ENCODE measurements around the gene LLCFC1. TPM values are rescaled to one million over a fixed set of nuclear protein-coding genes. Genes with fewer than 3 reads are reported as not detected.

LLCFC1 gene
- total and polyA plus RNA-seq, 10 donors, result 0.18 TPM; not detected in 9

DNA sequence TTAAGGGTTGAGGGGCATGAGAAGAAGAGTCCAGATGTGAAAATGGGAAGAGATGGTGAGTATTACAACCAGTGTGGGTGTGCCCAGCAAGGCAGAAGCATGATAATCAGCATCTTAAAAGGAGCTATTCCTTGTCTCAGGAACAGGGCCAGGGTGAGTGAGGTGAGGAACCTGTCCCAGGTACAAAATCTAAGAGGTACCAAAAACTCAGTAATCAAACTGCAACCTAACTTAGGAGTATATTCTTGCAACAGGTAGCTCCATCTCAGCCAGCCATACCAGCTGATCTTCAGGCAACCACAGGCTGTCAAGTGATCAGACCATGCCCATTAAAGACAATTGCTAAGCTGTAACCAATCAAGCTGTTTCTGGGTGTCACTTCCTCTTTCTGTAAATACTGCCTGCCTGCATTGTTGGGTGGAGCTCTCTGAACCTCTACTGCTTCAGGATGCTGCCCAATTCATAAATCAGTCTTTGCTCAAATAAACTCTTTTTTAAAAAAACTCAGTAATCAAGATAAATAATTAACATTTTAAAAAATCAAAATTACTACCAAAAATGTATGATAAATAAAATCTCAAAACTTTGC, 15.5 kb downstream of the LLCFC1 start:
- Histone ChIP-seq H3K4me1 (no peaks in the 10 kb centered on the region), H3K9me3 (peaks cover 3 to 26% (median 22%) of the 10 kb centered on the region in 8 donors), H3K36me3 (no peaks in the 10 kb centered on the region), H3K27ac (no peak overlapping the region), H3K27me3 (replicated peaks in 1 of 7) (peaks cover 0 to 12% (median 0%) of the 10 kb centered on the region in 7 donors), H3K4me3 (no peak overlapping the region)
- DNase-seq, result no peak
- intact Hi-C loops (cut with DNase I; ENCODE audit: low total_unique reads), result no loop called here
- TF ChIP-seq POLR2AphosphoS5 (IDR thresholded peaks at IDR 0.05) (no peak), POLR2A (IDR thresholded peaks at IDR 0.05) (no peak)
- TF ChIP-seq, protein P1, sequence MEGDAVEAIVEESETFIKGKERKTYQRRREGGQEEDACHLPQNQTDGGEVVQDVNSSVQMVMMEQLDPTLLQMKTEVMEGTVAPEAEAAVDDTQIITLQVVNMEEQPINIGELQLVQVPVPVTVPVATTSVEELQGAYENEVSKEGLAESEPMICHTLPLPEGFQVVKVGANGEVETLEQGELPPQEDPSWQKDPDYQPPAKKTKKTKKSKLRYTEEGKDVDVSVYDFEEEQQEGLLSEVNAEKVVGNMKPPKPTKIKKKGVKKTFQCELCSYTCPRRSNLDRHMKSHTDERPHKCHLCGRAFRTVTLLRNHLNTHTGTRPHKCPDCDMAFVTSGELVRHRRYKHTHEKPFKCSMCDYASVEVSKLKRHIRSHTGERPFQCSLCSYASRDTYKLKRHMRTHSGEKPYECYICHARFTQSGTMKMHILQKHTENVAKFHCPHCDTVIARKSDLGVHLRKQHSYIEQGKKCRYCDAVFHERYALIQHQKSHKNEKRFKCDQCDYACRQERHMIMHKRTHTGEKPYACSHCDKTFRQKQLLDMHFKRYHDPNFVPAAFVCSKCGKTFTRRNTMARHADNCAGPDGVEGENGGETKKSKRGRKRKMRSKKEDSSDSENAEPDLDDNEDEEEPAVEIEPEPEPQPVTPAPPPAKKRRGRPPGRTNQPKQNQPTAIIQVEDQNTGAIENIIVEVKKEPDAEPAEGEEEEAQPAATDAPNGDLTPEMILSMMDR (IDR thresholded peaks at IDR 0.05 in 8 of 11, conservative IDR thresholded peaks at IDR 0.05 in 3 of 11), result no peak

DNA sequence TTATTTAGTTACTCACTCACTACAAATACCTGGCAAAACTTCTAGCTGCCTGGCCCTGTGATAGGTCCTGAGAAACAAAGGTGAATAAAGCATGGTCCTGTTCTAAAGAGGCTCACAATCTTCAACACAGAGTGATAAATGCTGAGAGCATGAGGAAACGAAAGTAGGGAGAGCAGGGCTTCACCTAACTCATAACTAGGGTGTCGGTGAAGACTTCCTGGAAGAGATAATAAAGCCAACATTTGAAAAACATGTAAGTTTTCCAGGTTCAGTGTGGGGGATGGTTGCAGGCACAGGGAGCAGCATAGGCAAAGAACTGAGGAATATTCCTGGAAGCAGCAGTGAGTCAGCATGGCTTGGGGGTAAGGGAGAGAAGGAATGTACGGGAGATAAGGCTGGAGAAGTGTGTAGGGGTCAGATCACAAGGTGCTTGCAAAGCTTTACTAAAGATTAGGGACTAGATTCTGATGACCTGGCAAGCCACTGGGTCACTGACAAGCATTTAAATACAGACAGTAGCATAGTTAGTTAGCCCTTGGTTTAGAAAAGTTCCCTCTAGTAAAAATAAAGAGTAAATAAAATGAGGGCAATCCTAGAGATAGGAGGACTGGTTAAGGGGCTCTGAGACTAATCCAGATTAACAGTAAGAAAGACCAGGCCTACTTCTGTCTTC, 17.8 kb downstream of the LLCFC1 start:
- no peak for DNase-seq
- intact Hi-C loops (cut with DNase I; ENCODE audit: low total_unique reads), result no loop called here
- TF ChIP-seq POLR2AphosphoS5 (IDR thresholded peaks at IDR 0.05), result no peak
- TF ChIP-seq, protein P1 (IDR thresholded peaks at IDR 0.05 in 8 of 11, conservative IDR thresholded peaks at IDR 0.05 in 3 of 11), result no peak
- TF ChIP-seq POLR2A (IDR thresholded peaks at IDR 0.05), result no peak
- Histone ChIP-seq H3K27me3 (replicated peaks in 1 of 7) (peaks cover 0 to 9% (median 0%) of the 10 kb centered on the region in 7 donors), H3K9me3 (peaks cover 3 to 26% (median 22%) of the 10 kb centered on the region in 8 donors), H3K4me3 (no peak overlapping the region), H3K36me3 (no peaks in the 10 kb centered on the region), H3K4me1 (no peaks in the 10 kb centered on the region), H3K27ac (no peak overlapping the region)
- 64 to 78% (median 71%) methylated on average over 3 of the region's 3 CpGs for WGBS, 5 donors

DNA sequence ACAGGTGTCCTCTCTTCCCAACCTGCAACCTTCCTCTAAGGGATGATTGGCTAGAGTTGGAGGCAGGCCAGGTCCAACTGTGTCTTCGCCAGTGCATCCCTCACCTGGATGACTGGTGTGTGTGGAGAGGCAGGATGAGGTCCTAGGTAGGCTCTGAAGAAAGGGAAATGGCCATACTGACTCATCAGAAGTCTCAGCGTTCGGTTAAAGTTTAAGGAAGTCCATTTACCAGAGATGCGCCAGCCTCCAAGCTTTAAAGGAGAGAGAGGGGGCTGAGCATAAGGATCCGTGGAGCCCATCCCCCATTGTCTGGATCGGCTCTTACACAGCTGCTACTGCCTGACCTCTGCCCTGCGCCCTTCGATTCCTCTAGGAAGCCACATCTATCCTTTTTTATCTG, 18.4 kb downstream of the LLCFC1 start:
- WGBS, 5 donors, result 56 to 71% (median 68%) methylated on average over 8 of the region's 8 CpGs

DNA sequence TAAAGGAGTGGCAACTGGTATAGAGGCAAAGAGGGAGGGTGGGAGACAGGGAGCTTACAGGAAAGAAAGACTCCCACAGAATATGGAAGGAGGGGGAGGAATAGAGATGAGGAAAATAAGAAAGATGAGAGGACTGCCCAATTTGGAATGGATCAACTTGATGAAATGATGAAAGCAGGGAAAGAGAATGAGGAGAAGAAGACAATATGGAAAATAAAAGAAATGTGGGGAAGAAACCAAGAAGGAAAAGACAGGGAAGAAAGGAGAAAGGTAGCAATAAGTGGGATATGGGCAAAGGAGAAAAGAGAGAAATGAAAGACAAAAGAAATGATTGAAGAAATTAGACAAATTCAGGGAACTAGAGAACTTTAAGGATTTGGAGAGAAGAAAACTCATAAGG, 19.9 kb downstream of the LLCFC1 start:
- peaks cover 0 to 18% (median 0%) of the 10 kb centered on the region in 7 donors for H3K27me3 ChIP-seq (replicated peaks in 1 of 7)

More for the DNA sequence above, 18.4 kb downstream of the LLCFC1 start:
- peaks cover 3 to 26% (median 22%) of the 10 kb centered on the region in 8 donors for H3K9me3 ChIP-seq
- no peak for DNase-seq
- H3K27ac ChIP-seq, result no peak overlapping the region
- TF ChIP-seq, protein P1 (IDR thresholded peaks at IDR 0.05 in 8 of 11, conservative IDR thresholded peaks at IDR 0.05 in 3 of 11), result no peak
- no peak for TF ChIP-seq POLR2A (IDR thresholded peaks at IDR 0.05)
- no peak for TF ChIP-seq POLR2AphosphoS5 (IDR thresholded peaks at IDR 0.05)
- peaks cover 0 to 9% (median 0%) of the 10 kb centered on the region in 7 donors for H3K27me3 ChIP-seq (replicated peaks in 1 of 7)
- H3K36me3 ChIP-seq, result no peaks in the 10 kb centered on the region
- intact Hi-C loops (cut with DNase I; ENCODE audit: low total_unique reads), result no loop called here
- no peaks in the 10 kb centered on the region for H3K4me1 ChIP-seq
- H3K4me3 ChIP-seq, result no peak overlapping the region

More for the DNA sequence above, 19.9 kb downstream of the LLCFC1 start:
- Histone ChIP-seq H3K4me3 (no peak overlapping the region), H3K27ac (no peak overlapping the region), H3K36me3 (no peaks in the 10 kb centered on the region), H3K9me3 (peaks cover 3 to 24% (median 21%) of the 10 kb centered on the region in 8 donors), H3K4me1 (no peaks in the 10 kb centered on the region)
- no peak for DNase-seq
- intact Hi-C loops (cut with DNase I; ENCODE audit: low total_unique reads), result no loop called here
- TF ChIP-seq POLR2A (IDR thresholded peaks at IDR 0.05), result no peak
- TF ChIP-seq POLR2AphosphoS5 (IDR thresholded peaks at IDR 0.05), result no peak
- TF ChIP-seq, protein P1 (IDR thresholded peaks at IDR 0.05 in 8 of 11, conservative IDR thresholded peaks at IDR 0.05 in 3 of 11), result no peak
